Measurements from ENCODE around the gene ABCC8.

DNA sequence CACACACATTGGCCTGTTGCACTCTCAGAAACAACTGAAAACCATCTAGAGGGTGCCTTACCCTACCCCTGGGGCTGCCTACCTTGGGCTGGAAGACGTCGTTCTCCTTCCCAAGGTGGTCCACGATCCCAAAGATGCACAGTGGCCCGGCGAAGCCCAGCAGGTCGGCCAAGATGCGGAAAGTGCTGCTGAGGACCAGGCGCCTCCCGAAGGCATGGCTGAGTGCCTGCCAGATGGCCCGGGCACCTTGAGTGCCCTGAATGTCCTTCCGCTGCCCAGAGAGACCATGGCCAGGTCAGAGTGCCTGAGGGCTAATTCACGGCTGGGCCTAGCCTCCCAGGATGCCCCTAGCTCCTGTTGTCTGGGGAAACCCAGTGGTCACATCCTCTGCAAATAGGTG, 16.2 kb downstream of the ABCC8 start:
- TF ChIP-seq, protein P1, sequence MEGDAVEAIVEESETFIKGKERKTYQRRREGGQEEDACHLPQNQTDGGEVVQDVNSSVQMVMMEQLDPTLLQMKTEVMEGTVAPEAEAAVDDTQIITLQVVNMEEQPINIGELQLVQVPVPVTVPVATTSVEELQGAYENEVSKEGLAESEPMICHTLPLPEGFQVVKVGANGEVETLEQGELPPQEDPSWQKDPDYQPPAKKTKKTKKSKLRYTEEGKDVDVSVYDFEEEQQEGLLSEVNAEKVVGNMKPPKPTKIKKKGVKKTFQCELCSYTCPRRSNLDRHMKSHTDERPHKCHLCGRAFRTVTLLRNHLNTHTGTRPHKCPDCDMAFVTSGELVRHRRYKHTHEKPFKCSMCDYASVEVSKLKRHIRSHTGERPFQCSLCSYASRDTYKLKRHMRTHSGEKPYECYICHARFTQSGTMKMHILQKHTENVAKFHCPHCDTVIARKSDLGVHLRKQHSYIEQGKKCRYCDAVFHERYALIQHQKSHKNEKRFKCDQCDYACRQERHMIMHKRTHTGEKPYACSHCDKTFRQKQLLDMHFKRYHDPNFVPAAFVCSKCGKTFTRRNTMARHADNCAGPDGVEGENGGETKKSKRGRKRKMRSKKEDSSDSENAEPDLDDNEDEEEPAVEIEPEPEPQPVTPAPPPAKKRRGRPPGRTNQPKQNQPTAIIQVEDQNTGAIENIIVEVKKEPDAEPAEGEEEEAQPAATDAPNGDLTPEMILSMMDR (conservative IDR thresholded peaks at IDR 0.05; ENCODE audit: low read depth, low read length), result no peak
- no peak for TF ChIP-seq EZH2 (IDR thresholded peaks at IDR 0.05; ENCODE audit: borderline replicate concordance, low read depth, low read length, poor library complexity, severe bottlenecking)
